Fibroblast of pulmonary artery (primary cell): Measurements from ENCODE around the gene TBC1D1.

ENCODE experiments used
- DNase-seq: peaks from one replicate; pipeline ENCODE4 v3.0.0-alpha.2; 2010; ENCODE audit warnings: low read depth
- H3K4me3 ChIP-seq: replicated peaks from 2 replicates; pipeline ENCODE4 v1.5.1; 2011; ENCODE audit warnings: low read depth, mild to moderate bottlenecking, control low read depth, low read length, moderate library complexity
- CTCF ChIP-seq: IDR thresholded peaks from 2 replicates; pipeline ENCODE4 v1.5.1; 2011; ENCODE audit warnings: mild to moderate bottlenecking, control low read depth, low read length, inconsistent platforms; ENCODE audit errors: missing control alignments

The TBC1D1 gene

GRCh38 chr4:37981844-37982720 lies 91.2 kb downstream of the TBC1D1 start:
- peak; percentile 29 for DNase-seq
- no peak for TF ChIP-seq CTCF
- H3K4me3 ChIP-seq, result no peak overlapping the region

- no peak for DNase-seq
- no peak for TF ChIP-seq CTCF
- no peak overlapping the region for H3K4me3 ChIP-seq
These were observed 91.9 kb downstream of the TBC1D1 start for GRCh38 chr4:37982736-37983135.

GRCh38 chr4:37983951-37984350 lies 93.1 kb downstream of the TBC1D1 start:
- TF ChIP-seq CTCF, result no peak
- DNase-seq, result no peak
- H3K4me3 ChIP-seq, result no peak overlapping the region

GRCh38 chr4:37985730-37986275 lies 94.9 kb downstream of the TBC1D1 start:
- DNase-seq, result no peak
- no peak overlapping the region for H3K4me3 ChIP-seq
- no peak for TF ChIP-seq CTCF

GRCh38 chr4:37988670-37989069 lies 97.8 kb downstream of the TBC1D1 start:
- no peak overlapping the region for H3K4me3 ChIP-seq
- no peak for DNase-seq
- no peak for TF ChIP-seq CTCF

GRCh38 chr4:37989398-37990260 lies 98.7 kb downstream of the TBC1D1 start:
- DNase-seq, result no peak
- no peak overlapping the region for H3K4me3 ChIP-seq
- no peak for TF ChIP-seq CTCF
